NCI-H2227 (cell line): ENCODE results near the gene IL19.

Experiments
- DNase-seq: peaks from one replicate; lab custom pipeline; 2025; ENCODE audit not compliant: unreplicated experiment; lab: John Stamatoyannopoulos, UW

IL19 gene

DNA sequence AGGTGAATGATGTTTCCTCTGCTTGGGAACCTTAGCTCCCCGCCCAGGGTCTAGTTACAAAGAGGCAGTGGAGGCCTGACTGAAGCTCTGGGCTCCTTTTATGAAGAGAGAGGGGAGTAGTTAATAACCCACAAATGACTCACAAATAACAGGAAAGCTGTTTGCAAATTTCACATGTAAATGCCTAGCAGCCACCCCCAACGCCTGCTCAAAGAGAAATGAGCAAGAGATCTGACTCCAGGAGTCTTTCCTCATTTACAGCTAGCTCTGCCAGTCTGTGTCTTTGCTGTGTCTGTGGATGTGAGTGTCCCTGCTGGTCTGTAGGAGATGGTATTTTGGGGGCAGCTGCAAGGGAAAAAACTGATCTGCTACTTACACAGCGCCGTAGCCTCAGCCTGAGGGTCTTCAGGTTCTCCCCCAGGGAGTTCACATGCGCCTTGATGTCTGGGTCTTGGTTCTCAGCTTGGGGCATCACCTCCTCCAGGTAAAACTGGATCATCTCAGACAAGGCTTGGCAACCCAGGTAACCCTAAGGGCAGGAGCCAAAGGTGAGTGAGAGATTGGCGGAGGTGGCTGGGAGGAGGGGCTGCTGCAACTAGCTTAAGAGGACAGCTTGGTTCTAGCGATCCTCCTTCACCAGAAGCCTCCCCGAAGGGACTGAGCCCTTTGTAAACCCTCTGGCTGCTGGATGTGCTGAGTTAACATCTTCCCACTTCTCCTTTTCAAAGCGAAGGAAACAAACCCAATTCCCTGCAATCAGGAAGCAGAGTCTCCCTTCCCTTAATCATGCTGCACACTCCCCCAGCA, at the start of gene IL19:
TSS of gene IL19 (plus strand) at position 243 of the 807 bp plus-strand sequence. CDS start 65,890 bp downstream, outside the sequence.
- DNase-seq: no peak

DNA sequence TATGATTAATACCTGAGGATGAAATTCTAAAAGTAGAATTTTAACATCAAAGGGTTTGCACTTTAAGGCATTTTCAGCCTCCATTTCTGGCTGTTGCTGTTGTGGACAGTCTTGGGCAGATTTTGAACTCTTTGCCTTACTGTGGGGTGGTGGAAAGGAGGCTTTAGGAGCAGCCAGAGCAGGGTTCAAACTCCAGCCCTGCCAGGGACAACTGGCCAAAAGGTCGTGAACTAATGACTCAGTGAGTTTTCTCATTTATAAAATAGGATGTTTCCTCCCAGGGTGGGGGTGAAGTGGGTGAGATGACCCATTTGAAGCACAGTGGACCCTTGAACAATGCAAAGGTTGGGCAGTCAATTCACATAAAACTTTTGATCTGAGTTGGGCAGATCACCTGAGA, 49.1 kb upstream of the IL19 start:
- DNase-seq: no peak

- DNase-seq: no peak
Measured at GRCh38 chr1:206722751-206723461, 47.7 kb upstream of the IL19 start.

DNA sequence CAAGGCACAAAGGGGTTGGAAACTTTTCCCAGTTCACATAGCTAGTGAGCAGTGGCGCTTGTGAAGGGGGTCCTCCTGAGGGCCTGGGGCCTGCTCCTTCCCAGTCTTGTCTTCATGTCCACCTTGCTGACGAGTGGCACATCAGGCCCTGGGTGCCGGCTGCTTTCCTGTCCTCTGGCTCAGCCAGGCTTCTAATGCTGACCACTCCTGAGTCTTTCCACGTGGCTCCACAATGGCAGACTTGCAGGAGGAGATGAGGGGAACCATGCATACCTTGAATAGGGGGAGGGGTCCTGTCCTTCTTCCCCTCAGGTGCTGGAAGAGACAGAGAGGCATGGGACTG, 47.1 kb upstream of the IL19 start:
- no peak for DNase-seq

- no peak for DNase-seq
Measured at GRCh38 chr1:206723805-206724472, 46.6 kb upstream of the IL19 start.

- DNase-seq: peak; percentile 42
Measured at GRCh38 chr1:206725109-206725963, 45.2 kb upstream of the IL19 start.

DNA sequence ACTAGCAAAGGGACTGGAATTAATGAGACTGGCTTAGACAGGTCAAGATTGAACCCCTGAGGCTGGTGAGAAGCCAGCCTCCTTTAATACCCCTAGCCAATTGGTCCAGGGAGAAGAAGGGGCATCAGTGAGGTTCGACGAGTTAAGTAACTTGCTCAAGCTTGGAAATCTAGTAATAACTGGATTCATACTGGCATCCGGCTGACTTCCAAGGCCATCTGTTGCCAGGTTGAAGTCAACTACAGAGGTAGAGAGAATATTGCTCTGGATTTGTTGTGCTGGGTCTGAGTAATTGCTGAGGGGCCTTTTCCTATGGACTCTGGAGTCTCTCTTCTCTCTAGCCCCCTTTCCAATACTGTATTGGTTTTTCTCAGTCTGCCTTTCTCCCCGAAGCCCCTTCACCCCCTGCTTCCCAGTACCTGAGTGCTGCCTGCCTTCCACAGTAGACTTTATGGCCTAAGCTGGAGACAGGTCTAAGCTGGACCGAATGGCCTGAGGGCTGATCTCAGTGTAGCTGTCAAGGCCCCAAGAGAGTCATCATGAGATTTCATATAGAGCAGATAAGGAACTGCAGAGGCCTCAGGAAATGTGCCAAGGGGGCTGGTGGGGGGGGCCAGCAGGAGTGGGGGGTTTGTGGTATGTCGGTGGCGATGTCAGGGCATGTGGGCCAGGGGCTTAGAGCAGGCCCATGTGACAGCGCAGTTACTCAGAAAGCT, 42.4 kb upstream of the IL19 start:
- no peak for DNase-seq

GRCh38 chr1:206728697-206728987, 41.9 kb upstream of the IL19 start:
- DNase-seq: no peak

DNA sequence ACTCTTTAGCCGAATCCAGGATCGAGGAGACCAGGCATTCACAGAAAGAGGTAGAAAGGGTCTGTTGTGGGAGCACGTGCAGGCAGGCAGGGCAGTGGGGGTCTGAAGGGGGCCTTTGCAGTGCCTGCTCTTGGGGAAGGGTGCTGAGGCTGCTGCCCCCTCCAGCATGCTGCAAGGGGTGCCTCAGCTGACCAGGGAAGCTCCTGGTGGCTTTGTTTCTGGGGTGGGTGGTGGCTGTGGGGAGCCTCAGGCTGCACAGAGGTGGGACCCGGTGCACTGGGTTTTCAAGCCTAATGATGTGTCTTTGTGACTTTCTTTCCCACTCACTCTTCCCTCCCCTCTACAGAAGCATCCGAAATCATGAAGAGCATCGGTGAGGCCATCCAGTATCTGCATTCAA, 41.5 kb upstream of the IL19 start:
- no peak for DNase-seq

DNA sequence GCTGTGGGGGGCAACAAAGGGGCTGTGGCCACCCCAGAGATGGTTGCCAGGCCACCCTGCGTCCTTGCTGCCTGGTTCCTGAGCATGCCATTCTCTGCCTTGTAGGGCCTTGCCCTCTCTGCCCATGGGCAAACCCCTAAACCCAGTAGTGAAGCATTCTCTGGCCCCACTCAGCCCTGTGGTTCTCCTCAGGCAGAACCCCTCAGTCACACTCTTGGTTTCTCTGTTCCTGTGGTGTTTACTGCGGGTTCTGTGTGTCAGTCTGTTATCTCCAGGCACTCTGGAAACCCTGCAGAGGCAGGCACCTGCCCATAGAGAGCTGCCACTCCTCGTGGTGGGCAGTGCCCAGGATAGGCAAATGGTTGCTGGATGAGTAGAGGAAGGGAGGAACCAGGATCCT, 41.1 kb upstream of the IL19 start:
- DNase-seq: no peak

DNA sequence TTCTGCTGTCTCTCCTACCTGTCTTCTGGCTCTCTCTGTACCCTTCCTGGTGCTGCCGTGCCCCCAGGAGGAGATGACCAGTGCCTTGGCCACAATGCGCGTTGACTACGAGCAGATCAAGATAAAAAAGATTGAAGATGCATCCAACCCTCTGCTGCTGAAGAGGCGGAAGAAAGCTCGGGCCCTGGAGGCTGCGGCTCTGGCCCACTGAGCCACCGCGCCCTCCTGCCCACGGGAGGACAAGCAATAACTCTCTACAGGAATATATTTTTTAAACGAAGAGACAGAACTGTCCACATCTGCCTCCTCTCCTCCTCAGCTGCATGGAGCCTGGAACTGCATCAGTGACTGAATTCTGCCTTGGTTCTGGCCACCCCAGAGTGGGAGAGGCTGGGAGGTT, 38.1 kb upstream of the IL19 start:
- DNase-seq: no peak

GRCh38 chr1:206732992-206733391, 37.6 kb upstream of the IL19 start:
- DNase-seq: no peak

- DNase-seq: peak; percentile 33
Measured at GRCh38 chr1:206734499-206735142, 36.0 kb upstream of the IL19 start.

- no peak for DNase-seq
Measured at GRCh38 chr1:206735553-206736031, 35.0 kb upstream of the IL19 start.

DNA sequence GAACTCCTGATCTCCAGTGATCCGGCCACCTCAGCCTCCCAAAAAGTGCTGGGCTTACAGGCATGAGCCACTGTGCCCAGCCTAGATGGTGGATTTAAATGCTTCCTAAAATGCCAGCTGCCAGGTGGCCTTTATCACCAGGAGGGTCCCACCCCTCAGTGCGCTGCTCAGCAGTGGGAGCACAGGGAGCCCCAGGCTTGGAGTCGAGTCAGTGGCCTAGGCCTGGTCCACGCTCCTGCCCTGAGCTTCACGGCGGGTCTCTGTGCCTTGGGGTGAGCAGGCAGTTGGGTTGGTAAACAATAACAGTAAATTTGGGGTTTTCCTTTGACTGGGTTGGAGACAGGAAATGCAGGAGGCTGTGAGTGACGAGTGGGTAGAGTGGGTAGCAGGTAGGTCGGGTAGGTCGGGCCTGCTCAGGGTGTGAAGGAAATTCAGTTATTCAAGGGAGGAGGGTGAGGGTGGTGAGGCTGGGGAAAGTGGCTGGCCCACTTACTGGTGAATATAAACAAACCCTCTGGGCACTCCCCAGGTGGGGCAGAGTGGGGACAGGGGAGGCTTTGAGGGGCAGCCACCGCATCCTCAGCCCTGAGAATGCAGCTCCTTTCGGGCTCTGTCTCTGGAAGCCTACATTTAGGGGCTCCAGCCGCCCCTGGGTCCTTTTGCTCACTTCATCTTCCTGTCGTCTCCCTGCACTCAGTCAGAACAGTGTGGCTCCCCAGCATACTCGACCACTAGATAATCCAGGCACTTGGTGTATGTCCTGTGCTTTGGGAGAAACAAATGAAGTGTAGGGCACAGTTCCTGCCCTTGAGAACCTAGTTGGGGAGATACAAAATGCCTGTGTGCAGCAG, 33.5 kb upstream of the IL19 start:
- no peak for DNase-seq

DNA sequence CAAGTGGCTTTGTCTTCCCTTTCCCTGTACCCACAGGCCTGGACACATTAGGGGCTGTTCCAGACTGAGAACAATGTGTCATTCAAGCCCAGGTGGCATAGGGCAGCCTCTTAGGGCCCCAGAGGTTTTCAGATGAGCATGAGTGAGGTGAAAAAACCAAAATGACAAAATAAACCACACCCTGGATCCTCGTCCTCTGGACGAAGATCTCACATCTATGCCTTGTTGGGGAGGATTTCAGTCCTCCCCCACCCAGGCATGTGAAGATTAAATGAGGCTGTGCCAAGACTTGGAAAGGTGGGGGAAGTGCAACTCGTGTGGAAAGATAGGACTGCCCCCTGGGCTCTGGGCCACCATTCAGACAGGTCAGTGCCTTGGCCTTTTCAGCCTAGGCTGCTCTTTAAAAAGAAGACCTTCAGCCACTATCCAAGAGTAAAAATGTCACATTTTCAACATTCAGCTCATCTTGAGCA, 32.8 kb upstream of the IL19 start:
- DNase-seq: no peak

DNA sequence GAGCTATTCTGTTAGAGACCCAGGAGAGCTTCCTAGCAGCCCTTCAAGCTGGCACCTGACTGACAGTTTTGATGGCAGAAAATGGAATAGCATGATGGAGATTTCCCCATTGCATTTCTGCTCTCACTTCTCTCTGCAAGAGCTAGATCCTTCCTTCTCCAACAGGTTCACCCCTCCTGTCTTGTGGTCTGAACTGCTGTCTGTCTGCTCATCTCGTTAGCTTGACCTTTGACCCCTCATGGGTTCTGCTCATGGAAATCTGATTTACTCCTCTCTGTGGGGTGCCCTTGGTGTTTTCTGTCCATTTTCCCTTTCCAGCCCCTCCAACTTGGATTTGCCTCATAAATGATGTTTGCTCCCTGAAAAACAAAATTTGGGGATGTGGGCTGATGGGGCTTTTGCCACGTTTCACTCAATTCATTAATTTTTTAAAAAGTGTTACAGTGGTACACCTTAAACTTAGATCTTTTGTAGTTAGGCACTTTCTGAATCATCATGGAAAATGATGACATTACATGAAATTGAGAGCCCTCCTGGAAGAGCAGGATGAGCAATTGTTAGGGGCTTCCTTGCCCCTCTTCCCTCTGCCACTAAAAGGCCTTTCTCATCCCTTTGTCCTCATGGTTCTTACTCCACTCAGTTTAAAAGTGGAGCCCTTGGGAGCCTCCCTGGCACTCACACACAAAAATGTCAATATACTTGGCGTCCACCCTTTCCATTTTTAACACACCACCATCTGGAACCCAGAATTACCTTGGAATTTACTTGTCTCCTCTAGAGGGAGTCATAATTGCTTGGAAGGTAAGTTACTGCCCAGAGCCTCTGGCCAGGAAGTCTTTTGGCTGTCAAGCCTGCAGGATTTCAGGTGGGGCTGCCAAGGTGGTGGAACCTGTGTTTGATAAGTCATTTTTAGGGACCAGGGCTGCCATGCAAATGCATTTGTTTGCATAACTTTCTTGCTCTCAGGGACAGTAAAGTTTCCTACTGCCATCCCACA, 31.9 kb upstream of the IL19 start:
- peak; percentile 14 for DNase-seq
